NCI-H774 (cell line): ENCODE data around the gene H3-3A.

Source experiments
- DNase-seq: peaks from one replicate; lab custom pipeline; 2025; lab: John Stamatoyannopoulos, UW

Gene H3-3A

DNA sequence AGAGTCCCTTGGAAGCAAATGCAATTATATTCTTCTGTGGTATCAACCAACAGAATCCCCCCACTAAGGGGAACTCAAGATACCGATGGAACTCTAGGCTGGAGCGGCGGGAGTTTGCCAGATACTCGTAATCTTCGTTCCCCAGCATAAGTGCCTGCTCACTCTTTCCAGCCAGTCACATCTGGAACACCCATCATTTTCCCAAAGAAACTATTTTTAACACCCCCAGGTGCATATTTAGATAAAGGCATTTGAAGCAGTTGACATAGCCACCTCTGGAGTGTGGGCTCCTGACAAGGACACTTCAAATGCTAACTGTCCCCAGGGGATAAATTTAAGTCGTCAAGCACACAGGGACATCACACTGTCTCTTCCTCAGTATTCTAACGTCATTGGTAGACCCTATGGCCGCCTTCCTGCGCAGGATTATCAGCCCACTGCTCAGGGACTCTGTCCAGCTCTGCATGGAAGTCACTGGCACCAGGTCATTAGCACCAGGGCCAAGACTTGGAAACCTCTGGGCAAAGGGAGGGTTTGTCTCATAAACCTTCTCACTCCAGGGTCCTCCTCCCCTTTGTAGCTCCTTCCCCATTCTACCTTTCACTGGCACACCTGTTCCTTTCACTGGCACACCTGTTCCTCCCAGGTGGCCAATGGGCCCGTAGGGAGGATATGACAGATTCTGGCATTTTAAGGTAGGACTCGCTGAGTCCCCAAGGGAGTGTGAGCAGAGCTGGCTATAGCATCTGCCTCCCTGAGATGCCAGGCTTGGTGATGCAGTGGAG, 48.8 kb downstream of the H3-3A start:
- no peak for DNase-seq

DNA sequence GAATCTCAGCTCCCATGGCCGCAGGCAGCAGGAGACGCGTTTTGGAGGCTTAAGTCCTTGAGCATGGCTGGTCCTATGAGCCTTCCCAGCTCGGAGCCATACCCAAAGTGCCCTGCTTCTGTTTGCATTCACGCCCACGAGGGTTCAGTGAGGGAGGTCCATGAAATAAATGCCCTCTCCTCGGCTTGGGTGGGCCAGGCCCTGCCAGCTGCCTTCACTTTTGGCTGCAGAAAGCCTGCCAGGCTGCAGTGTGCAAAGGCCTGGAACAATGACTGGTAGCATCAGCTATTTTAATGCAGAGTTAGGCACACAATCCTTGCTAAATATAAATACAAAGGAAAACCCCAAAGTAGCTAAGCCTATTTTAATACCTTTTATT, 49.4 kb downstream of the H3-3A start:
- no peak for DNase-seq

DNA sequence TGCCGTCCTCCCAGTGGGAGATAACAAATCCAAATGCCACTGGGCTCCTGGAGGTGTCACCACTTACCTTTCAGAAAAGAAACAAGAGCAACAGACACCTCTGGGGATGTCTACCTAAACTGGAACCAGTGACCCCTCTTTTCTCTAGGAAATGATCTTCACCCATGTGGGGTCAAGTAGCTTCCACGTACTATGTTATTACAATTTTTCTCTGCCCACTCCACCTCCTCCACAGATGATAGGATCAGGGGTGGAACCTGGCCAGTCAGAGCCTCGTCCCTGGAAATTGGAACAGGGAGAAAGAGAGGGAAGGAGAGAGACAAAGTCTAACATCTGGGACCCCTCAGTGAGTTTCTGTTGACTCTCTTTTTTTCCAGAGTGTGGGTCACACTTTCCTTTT, 50.1 kb downstream of the H3-3A start:
- DNase-seq = no peak

GRCh38 chr1:226116673-226117072, 54.2 kb downstream of the H3-3A start:
- no peak for DNase-seq

DNA sequence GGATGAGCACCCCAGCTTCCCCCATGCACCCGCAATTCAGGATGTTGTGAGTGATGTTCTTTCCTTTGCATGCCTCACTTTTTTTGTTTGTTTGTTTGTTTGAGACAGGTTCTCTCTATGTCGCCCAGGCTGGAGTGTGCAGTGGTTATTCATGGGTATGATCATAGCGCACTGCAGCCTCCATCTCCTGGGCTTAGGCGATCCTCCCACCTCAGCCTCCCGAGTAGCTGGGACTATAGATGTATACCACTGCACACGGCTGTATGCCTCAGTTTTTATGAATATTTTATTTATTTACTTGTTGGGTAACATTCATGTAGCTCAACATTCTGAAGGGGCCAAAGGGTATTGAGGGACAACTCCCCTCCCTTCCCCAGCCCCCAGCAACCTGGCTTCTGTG, 54.8 kb downstream of the H3-3A start:
- DNase-seq = no peak

GRCh38 chr1:226118357-226118756, 55.8 kb downstream of the H3-3A start:
- no peak for DNase-seq

DNA sequence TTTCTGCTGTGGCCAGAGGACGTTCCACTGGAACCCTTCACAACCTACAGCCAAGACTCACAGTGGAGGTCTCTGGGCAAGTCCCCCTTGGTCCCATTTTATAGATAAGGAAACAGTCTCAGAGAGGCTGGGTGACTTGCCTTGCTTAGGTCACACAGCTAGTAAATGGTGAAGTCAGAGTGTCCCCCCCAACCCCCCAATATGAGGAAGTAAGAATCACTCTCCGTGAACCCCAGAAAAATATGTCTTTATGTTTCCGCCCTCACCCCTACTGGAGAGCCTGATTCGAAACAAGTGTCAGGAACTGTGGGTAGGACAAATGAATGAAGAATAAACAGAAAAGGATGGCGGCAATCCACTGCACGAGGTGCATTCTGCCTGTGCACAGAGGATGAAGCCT, 56.7 kb downstream of the H3-3A start:
- DNase-seq = no peak

GRCh38 chr1:226120398-226120797, 57.9 kb downstream of the H3-3A start:
- DNase-seq = no peak

- no peak for DNase-seq
These were observed 58.6 kb downstream of the H3-3A start for GRCh38 chr1:226121049-226121586.
